ENCODE data around the gene CLEC4C. TPM values are rescaled to one million over a fixed set of nuclear protein-coding genes. Genes with fewer than 3 reads are reported as not detected.
"Not testable (repeated sequence)": the region's sequence is repeated elsewhere in the genome, so short reads cannot be mapped to it uniquely, and the experiment has no call there.

Gene CLEC4C
- total and polyA plus RNA-seq, 2 donors from 2014 or later = not detected

DNA sequence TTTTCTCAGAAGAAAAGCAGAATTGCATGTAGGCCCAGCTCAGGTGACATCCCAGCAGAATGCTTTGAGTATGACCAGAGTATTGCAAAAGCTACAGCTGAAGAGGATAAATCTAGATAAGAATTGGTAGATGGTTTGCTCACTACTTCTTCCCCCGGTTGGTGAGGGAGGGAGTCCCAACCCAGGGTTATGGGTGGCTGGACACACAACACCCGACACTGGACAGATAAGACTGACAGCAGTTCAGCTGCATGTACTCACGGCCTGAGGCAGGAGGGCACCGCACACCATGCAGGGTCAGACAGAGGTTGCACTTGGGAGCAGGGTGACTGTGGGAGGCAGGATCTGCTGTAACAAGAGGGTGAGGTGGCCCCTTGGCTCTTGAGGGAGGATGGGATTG is 1.7 kb upstream of the CLEC4C start:
- intact Hi-C loops (cut with DNase I) = no loop called here

DNA sequence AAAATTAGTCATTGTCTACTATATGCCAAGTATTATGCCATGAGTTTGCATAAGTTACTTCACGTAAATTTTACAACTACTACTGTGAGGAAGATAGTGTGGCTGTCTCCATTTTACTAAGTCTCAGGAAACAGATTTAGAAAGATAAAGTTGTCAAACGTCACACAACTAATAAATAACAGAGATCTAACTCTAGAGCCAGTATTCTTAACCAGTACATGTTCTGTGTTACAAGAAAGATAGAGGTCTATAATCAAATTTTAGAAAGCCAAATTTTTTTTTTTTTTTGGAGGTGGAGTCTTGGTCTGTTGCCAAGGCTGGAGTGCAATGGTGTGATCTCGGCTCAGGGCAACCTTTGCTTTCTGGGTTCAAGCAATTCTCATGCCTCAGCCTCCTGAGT is 14.2 kb downstream of the CLEC4C start:
- Histone ChIP-seq H3K36me3 (ENCODE audit: control insufficient read depth in 2 of 3, insufficient read depth in 3 of 3, low read length in 3 of 3) (no peaks in the 10 kb centered on the region), H3K27ac (ENCODE audit: low read depth in 2 of 2, low read length in 2 of 2) (no peak overlapping the region), H3K9ac (ENCODE audit: low read length in 3 of 3) (no peak overlapping the region), H3K9me3 (ENCODE audit: control insufficient read depth in 2 of 3, insufficient read depth in 1 of 3, low read length in 3 of 3) (no peaks in the 10 kb centered on the region), H3K4me3 (ENCODE audit: low read length in 3 of 3) (no peak overlapping the region), H3K4me1 (ENCODE audit: control insufficient read depth in 2 of 3, insufficient read depth in 2 of 3, low read depth in 1 of 3, low read length in 3 of 3) (no peaks in the 10 kb centered on the region), H3K27me3 (ENCODE audit: control insufficient read depth, insufficient read depth, low read length) (no peaks in the 10 kb centered on the region)
- FAIRE-seq (no peak), DNase-seq (no peak)
- intact Hi-C loops (cut with DNase I) = no loop called here
- TF ChIP-seq, protein P1, sequence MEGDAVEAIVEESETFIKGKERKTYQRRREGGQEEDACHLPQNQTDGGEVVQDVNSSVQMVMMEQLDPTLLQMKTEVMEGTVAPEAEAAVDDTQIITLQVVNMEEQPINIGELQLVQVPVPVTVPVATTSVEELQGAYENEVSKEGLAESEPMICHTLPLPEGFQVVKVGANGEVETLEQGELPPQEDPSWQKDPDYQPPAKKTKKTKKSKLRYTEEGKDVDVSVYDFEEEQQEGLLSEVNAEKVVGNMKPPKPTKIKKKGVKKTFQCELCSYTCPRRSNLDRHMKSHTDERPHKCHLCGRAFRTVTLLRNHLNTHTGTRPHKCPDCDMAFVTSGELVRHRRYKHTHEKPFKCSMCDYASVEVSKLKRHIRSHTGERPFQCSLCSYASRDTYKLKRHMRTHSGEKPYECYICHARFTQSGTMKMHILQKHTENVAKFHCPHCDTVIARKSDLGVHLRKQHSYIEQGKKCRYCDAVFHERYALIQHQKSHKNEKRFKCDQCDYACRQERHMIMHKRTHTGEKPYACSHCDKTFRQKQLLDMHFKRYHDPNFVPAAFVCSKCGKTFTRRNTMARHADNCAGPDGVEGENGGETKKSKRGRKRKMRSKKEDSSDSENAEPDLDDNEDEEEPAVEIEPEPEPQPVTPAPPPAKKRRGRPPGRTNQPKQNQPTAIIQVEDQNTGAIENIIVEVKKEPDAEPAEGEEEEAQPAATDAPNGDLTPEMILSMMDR (IDR thresholded peaks at IDR 0.05; ENCODE audit: borderline replicate concordance, extremely low read depth, insufficient read depth) = no peak

More for the DNA sequence above, 1.7 kb upstream of the CLEC4C start:
- H3K4me3 ChIP-seq (ENCODE audit: low read length in 3 of 3) = no peak overlapping the region
- H3K9me3 ChIP-seq (ENCODE audit: control insufficient read depth in 2 of 3, insufficient read depth in 1 of 3, low read length in 3 of 3) = peaks cover 0 to 3% (median 0%) of the 10 kb centered on the region in 3 donors
- no peak overlapping the region for H3K9ac ChIP-seq (ENCODE audit: low read length in 3 of 3)
- FAIRE-seq (no peak), DNase-seq (no peak)
- H3K4me1 ChIP-seq (ENCODE audit: control insufficient read depth in 2 of 3, insufficient read depth in 2 of 3, low read depth in 1 of 3, low read length in 3 of 3) = no peaks in the 10 kb centered on the region
- TF ChIP-seq, protein P1 (IDR thresholded peaks at IDR 0.05; ENCODE audit: borderline replicate concordance, extremely low read depth, insufficient read depth) = no peak
- H3K36me3 ChIP-seq (ENCODE audit: control insufficient read depth in 2 of 3, insufficient read depth in 3 of 3, low read length in 3 of 3) = no peaks in the 10 kb centered on the region
- H3K27me3 ChIP-seq (ENCODE audit: control insufficient read depth, insufficient read depth, low read length) = no peaks in the 10 kb centered on the region
- H3K27ac ChIP-seq (ENCODE audit: low read depth in 2 of 2, low read length in 2 of 2) = no peak overlapping the region

DNA sequence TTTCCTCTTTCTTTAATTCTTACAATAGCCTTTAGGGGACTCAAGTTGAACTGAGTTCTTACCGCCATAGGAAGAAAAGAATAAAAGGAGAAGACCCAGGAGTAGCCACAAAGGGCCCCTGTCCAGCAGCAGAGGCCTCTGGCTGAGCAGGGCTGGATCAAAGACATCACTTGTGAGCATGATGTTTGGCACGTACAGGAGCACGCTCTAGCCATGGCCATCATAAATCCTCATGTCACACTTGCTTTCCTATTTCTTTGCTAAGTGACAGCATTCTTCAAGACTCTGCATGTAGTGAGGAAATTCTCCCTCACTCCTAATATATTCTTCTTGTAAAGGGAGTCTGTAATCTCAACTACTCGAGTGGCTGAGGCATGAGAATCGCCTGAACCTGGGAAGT is 15.7 kb downstream of the CLEC4C start:
- Histone ChIP-seq H3K9ac (ENCODE audit: low read length in 3 of 3) (no peak overlapping the region), H3K36me3 (ENCODE audit: control insufficient read depth in 2 of 3, insufficient read depth in 3 of 3, low read length in 3 of 3) (no peaks in the 10 kb centered on the region), H3K27ac (ENCODE audit: low read depth in 2 of 2, low read length in 2 of 2) (no peak overlapping the region), H3K4me3 (ENCODE audit: low read length in 3 of 3) (no peak overlapping the region), H3K27me3 (ENCODE audit: control insufficient read depth, insufficient read depth, low read length) (no peaks in the 10 kb centered on the region), H3K9me3 (ENCODE audit: control insufficient read depth in 2 of 3, insufficient read depth in 1 of 3, low read length in 3 of 3) (no peaks in the 10 kb centered on the region), H3K4me1 (ENCODE audit: control insufficient read depth in 2 of 3, insufficient read depth in 2 of 3, low read depth in 1 of 3, low read length in 3 of 3) (no peaks in the 10 kb centered on the region)
- intact Hi-C loops (cut with DNase I) = no loop called here
- DNase-seq (peak in 3 of 5 donors; percentile 39 to 58 (median 50)), FAIRE-seq (no peak)
- TF ChIP-seq, protein P1 (IDR thresholded peaks at IDR 0.05; ENCODE audit: borderline replicate concordance, extremely low read depth, insufficient read depth) = no peak

DNA sequence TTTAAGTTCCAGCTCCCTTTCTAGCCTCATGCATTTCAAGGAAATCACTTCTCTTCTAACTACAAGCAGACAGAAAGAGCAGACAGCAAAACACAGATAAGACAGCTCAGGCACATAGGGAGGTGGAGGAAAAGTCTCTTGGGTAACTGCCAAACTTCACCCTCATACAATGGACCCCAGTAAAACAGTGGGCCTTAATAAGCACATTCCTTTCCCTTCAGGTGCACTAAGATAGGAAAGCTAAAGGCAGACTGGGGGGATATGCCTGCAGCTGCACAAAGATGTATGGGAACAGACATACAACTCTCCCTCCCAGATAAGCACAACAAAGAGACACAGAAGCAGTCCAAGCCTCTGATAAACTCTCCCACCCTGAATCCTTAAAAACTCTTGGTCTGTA is 16.2 kb downstream of the CLEC4C start:
- H3K4me3 ChIP-seq (ENCODE audit: low read length in 3 of 3); H3K27ac ChIP-seq (ENCODE audit: low read depth in 2 of 2, low read length in 2 of 2); DNase-seq; H3K27me3 ChIP-seq (ENCODE audit: control insufficient read depth, insufficient read depth, low read length); H3K9me3 ChIP-seq (ENCODE audit: control insufficient read depth in 2 of 3, insufficient read depth in 1 of 3, low read length in 3 of 3); H3K9ac ChIP-seq (ENCODE audit: low read length in 3 of 3); FAIRE-seq; intact Hi-C loops (cut with DNase I); H3K4me1 ChIP-seq (ENCODE audit: control insufficient read depth in 2 of 3, insufficient read depth in 2 of 3, low read depth in 1 of 3, low read length in 3 of 3); H3K36me3 ChIP-seq (ENCODE audit: control insufficient read depth in 2 of 3, insufficient read depth in 3 of 3, low read length in 3 of 3): not testable (repeated sequence)
